NCI-H1417 treated with DMSO at 0.1 percent for 48 hours (cell line): ENCODE results near the gene PDLIM1.
"Not testable (repeated sequence)": the region's sequence is repeated elsewhere in the genome, so short reads cannot be mapped to it uniquely, and the experiment has no call there.

Experiments used
- DNase-seq: peaks from one replicate; lab custom pipeline; 2025; lab: John Stamatoyannopoulos, UW

PDLIM1 gene

GRCh38 chr10:95202865-95203264, 87.9 kb downstream of the PDLIM1 start:
- DNase-seq: not testable (repeated sequence)

DNA sequence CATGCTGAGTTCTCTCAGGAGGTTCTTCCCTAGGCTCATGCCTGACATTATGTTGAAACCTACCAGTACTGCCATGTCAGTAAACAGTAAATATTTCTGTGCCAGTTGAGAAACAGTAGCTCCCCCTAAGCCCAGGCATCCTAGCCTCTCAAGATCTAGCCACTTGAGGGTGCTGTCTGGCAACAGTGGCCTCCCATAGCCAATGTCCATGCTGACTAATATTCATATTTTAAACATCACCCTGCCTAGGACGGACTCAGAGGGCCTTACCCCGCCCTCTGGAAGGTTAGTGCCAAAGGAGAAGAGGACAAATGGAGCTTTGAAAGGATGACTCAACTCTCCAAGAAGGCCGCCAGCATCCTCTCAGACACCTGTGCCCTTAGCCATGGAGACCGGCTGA, 89.1 kb downstream of the PDLIM1 start:
- DNase-seq: no peak

GRCh38 chr10:95196046-95196445, 94.8 kb downstream of the PDLIM1 start:
- no peak for DNase-seq

DNA sequence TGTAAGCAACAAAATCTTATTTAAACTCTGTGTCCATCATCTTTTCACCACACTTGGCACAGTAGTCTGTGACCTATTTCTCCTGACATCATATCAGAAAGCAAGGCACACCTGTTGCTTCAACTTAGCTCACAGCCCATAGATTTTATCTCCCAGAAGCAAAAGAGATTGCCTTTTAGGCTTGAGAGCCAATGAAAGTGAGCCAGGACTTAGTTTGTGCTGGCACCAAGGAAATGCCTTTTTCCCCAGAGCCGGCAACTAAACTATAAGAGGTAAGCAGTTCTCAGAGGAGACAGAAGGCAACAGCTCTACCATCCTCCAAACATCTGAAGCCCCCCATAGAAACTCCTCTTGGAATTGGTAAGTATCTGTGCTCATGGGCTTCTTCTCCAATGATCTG, 96.9 kb downstream of the PDLIM1 start, which contains the start of gene ACSM6:
Gene ACSM6 (plus strand): TSS at position 295 of the 400 bp plus-strand sequence. CDS start 248 bp downstream, outside the sequence.
- no peak for DNase-seq

- no peak for DNase-seq
Observed at GRCh38 chr10:95188593-95188992, 102.2 kb downstream of the PDLIM1 start.

DNA sequence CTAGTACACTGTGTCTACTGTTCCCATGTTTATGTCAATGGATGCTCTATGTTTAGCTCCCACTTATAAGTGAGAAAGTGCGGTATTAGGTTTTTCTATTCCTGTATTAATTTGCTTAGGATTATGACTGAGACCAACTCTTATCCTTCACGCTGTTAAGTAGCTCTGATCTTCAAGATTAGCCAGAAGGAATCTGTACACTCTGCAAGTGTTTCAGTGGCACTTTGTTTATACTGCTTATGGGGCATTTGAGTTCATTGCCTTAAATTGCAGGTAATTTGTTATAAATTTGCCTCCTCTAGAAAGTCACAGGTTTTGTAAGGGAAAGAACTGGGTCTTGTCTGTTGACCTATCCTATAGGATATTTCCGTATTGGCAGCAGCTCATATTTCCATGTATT, 103.2 kb downstream of the PDLIM1 start:
- DNase-seq: no peak
